ENCODE measurements around the gene ADIG.

The ADIG gene

GRCh38 chr20:38581013-38581412 lies at the start of gene ADIG:
ADIG (plus strand) TSS chr20:38581197; CDS start chr20:38581251, 54 bp downstream.
- H3K4me3 ChIP-seq (ENCODE audit: insufficient read depth, low read length, poor library complexity, severe bottlenecking): no peak within 1 kb of the TSS
- no peaks in the 10 kb centered on the region for H3K9me2 ChIP-seq (replicated peaks; ENCODE audit: insufficient read depth, low read length)
- H3K9ac ChIP-seq (ENCODE audit: low read length): no peak within 1 kb of the TSS
- no peak within 1 kb of the TSS for H3K4me2 ChIP-seq (ENCODE audit: low read depth, low read length, poor library complexity, severe bottlenecking)
- no peaks in the 10 kb centered on the region for H3K36me3 ChIP-seq (ENCODE audit: low read length)
- H3K27me3 ChIP-seq (ENCODE audit: low read length): no peaks in the 10 kb centered on the region
- no peaks in the 10 kb centered on the region for H3F3A ChIP-seq (ENCODE audit: insufficient read depth)
- no peak within 1 kb of the TSS for H2AFZ ChIP-seq (ENCODE audit: low read depth, low read length, severe bottlenecking)
- no peaks in the 10 kb centered on the region for H3K9me3 ChIP-seq (ENCODE audit: insufficient read depth, low read length)
- no peak for TF ChIP-seq EZH2phosphoT487 (conservative IDR thresholded peaks at IDR 0.05; ENCODE audit: low read length)
- no peak for TF ChIP-seq CTCF (IDR thresholded peaks at IDR 0.05; ENCODE audit: insufficient read depth, low read length, poor library complexity, severe bottlenecking)
- H3K27ac ChIP-seq (ENCODE audit: low read depth, low read length): no peak within 1 kb of the TSS
- no peaks in the 10 kb centered on the region for H4K20me1 ChIP-seq (ENCODE audit: low read depth, low read length)
- no peaks in the 10 kb centered on the region for H3K79me2 ChIP-seq (ENCODE audit: insufficient read depth, low read length)

- no peaks in the 10 kb centered on the region for H3K9me2 ChIP-seq (replicated peaks; ENCODE audit: insufficient read depth, low read length)
- peaks cover 18% of the 10 kb centered on the region; the same call in 1 of the 2 replicates for H3K36me3 ChIP-seq (ENCODE audit: low read length)
- H3K79me2 ChIP-seq (ENCODE audit: insufficient read depth, low read length): no peaks in the 10 kb centered on the region
- H4K20me1 ChIP-seq (ENCODE audit: low read depth, low read length): no peaks in the 10 kb centered on the region
- H3K9ac ChIP-seq (ENCODE audit: low read length): no peak overlapping the region
- TF ChIP-seq EZH2phosphoT487 (conservative IDR thresholded peaks at IDR 0.05; ENCODE audit: low read length) (no peak), CTCF (IDR thresholded peaks at IDR 0.05; ENCODE audit: insufficient read depth, low read length, poor library complexity, severe bottlenecking) (no peak)
- H3F3A ChIP-seq (ENCODE audit: insufficient read depth): no peaks in the 10 kb centered on the region
- no peak overlapping the region for H3K4me2 ChIP-seq (ENCODE audit: low read depth, low read length, poor library complexity, severe bottlenecking)
- no peak overlapping the region for H2AFZ ChIP-seq (ENCODE audit: low read depth, low read length, severe bottlenecking)
- H3K9me3 ChIP-seq (ENCODE audit: insufficient read depth, low read length): no peaks in the 10 kb centered on the region
- no peak overlapping the region for H3K4me3 ChIP-seq (ENCODE audit: insufficient read depth, low read length, poor library complexity, severe bottlenecking)
- H3K27me3 ChIP-seq (ENCODE audit: low read length): no peaks in the 10 kb centered on the region
- H3K27ac ChIP-seq (ENCODE audit: low read depth, low read length): no peak overlapping the region
These were observed 46.2 kb upstream of the ADIG start for GRCh38 chr20:38534756-38535155.

GRCh38 chr20:38536310-38536709 lies 44.7 kb upstream of the ADIG start:
- no peaks in the 10 kb centered on the region for H3K9me2 ChIP-seq (replicated peaks; ENCODE audit: insufficient read depth, low read length)
- H2AFZ ChIP-seq (ENCODE audit: low read depth, low read length, severe bottlenecking): no peak overlapping the region
- peaks cover 19% of the 10 kb centered on the region; the same call in 1 of the 2 replicates for H3K36me3 ChIP-seq (ENCODE audit: low read length)
- no peaks in the 10 kb centered on the region for H3K9me3 ChIP-seq (ENCODE audit: insufficient read depth, low read length)
- H3K27ac ChIP-seq (ENCODE audit: low read depth, low read length): no peak overlapping the region
- H3K4me3 ChIP-seq (ENCODE audit: insufficient read depth, low read length, poor library complexity, severe bottlenecking): no peak overlapping the region
- H4K20me1 ChIP-seq (ENCODE audit: low read depth, low read length): no peaks in the 10 kb centered on the region
- H3K79me2 ChIP-seq (ENCODE audit: insufficient read depth, low read length): no peaks in the 10 kb centered on the region
- TF ChIP-seq CTCF (IDR thresholded peaks at IDR 0.05; ENCODE audit: insufficient read depth, low read length, poor library complexity, severe bottlenecking) (no peak), EZH2phosphoT487 (conservative IDR thresholded peaks at IDR 0.05; ENCODE audit: low read length) (no peak)
- H3K4me2 ChIP-seq (ENCODE audit: low read depth, low read length, poor library complexity, severe bottlenecking): no peak overlapping the region
- H3F3A ChIP-seq (ENCODE audit: insufficient read depth): no peaks in the 10 kb centered on the region
- no peak overlapping the region for H3K9ac ChIP-seq (ENCODE audit: low read length)
- H3K27me3 ChIP-seq (ENCODE audit: low read length): no peaks in the 10 kb centered on the region

Measured in SU-DHL-6 (cell line).